Transverse colon (tissue), 4 donors: ENCODE results near the gene OR5D13.

Source experiments
- POLR2A ChIP-seq: fragments of 450-650 bp; IDR thresholded peaks from one replicate; pipeline ENCODE4 v1.6.1; 2016; ENCODE audit warnings: antibody characterized with exemption, mild to moderate bottlenecking, moderate library complexity
- POLR2AphosphoS5 ChIP-seq, 3 donors: sonication (generic); formaldehyde crosslinking; IDR thresholded peaks; one replicate each; pipeline ENCODE4 v1.6.1; 2016; ENCODE audit warnings: antibody characterized with exemption in 3 of 3
- TF ChIP-seq, protein P1 (sequence below), 5 experiments: fragments of 200-600 bp in 3 of 5; fragments of 450-650 bp in 2 of 5; sonication (generic) in 3 of 5; IDR thresholded peaks; 1 replicate in 2 of 5; 2 replicates in 3 of 5; pipeline ENCODE4 v1.5.1; 2016 to 2017; ENCODE audit warnings: antibody characterized with exemption in 5 of 5, inconsistent platforms in 3 of 5, mild to moderate bottlenecking in 2 of 5, moderate library complexity in 1 of 5

DNA sequence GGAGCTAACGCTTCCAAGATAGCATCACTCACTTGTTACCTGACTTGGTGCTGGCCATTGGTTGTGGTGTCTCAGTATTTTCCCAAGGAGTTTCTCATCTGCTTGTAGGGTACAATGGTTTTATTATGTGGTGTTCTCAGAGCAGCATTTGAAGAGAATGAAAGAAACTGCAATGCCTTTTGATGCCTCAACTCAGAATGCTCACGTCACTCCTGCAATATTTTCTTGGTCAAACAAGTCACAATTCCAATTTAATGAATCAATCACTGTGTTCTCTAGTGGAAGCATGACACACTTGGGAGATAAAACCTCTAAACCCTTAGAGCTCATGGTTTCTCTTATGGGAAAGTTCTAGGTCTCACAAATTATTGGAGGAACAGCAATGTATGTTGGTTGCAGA lies 20.1 kb downstream of the OR5D13 start:
- TF ChIP-seq, protein P1, sequence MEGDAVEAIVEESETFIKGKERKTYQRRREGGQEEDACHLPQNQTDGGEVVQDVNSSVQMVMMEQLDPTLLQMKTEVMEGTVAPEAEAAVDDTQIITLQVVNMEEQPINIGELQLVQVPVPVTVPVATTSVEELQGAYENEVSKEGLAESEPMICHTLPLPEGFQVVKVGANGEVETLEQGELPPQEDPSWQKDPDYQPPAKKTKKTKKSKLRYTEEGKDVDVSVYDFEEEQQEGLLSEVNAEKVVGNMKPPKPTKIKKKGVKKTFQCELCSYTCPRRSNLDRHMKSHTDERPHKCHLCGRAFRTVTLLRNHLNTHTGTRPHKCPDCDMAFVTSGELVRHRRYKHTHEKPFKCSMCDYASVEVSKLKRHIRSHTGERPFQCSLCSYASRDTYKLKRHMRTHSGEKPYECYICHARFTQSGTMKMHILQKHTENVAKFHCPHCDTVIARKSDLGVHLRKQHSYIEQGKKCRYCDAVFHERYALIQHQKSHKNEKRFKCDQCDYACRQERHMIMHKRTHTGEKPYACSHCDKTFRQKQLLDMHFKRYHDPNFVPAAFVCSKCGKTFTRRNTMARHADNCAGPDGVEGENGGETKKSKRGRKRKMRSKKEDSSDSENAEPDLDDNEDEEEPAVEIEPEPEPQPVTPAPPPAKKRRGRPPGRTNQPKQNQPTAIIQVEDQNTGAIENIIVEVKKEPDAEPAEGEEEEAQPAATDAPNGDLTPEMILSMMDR (IDR thresholded peaks at IDR 0.05) = no peak
- TF ChIP-seq POLR2A (no peak), POLR2AphosphoS5 (IDR thresholded peaks at IDR 0.05) (no peak)
